Neural progenitor cell (in vitro differentiated cells): ENCODE data around the gene PHF2. TPM values are rescaled to one million over a fixed set of nuclear protein-coding genes. Genes with fewer than 3 reads are reported as not detected.

Source experiments
- DNase-seq: peaks from one replicate; pipeline ENCODE4 v3.0.0-alpha.2; 2016; ENCODE audit warnings: low spot score
- H2AFZ ChIP-seq: fragments of 200-600 bp; sonication (generic); replicated peaks from 2 replicates; pipeline ENCODE4 v1.6.1; 2016; ENCODE audit warnings: antibody characterized with exemption
- H3F3A ChIP-seq: fragments of 200-600 bp; sonication (generic); 2 replicates; pipeline ENCODE4 v1.6.1; 2016; ENCODE audit warnings: antibody characterized with exemption, low read depth
- H3K27ac ChIP-seq: fragments of 200-600 bp; sonication (generic); 2 replicates; pipeline ENCODE4 v1.5.1; 2016; ENCODE audit warnings: mild to moderate bottlenecking
- H3K27me3 ChIP-seq: fragments of 200-600 bp; sonication (generic); 2 replicates; pipeline ENCODE4 v1.6.1; 2016; ENCODE audit warnings: mild to moderate bottlenecking, moderate library complexity
- H3K36me3 ChIP-seq: fragments of 200-600 bp; sonication (generic); 2 replicates; pipeline ENCODE4 v1.5.1; 2016
- H3K4me1 ChIP-seq: fragments of 200-600 bp; sonication (generic); 2 replicates; pipeline ENCODE4 v1.6.1; 2016; ENCODE audit warnings: mixed run types
- H3K4me2 ChIP-seq: fragments of 200-600 bp; sonication (generic); 2 replicates; pipeline ENCODE4 v1.6.1; 2016
- H3K4me3 ChIP-seq: fragments of 200-600 bp; sonication (generic); 2 replicates; pipeline ENCODE4 v1.5.1; 2016
- H3K79me2 ChIP-seq: fragments of 200-600 bp; sonication (generic); 2 replicates; pipeline ENCODE4 v1.6.1; 2016; ENCODE audit warnings: low read depth
- H3K9ac ChIP-seq: fragments of 200-600 bp; sonication (generic); 2 replicates; pipeline ENCODE4 v1.6.1; 2016
- H3K9me3 ChIP-seq: fragments of 200-600 bp; sonication (generic); 2 replicates; pipeline ENCODE4 v1.5.1; 2016; ENCODE audit warnings: low read depth
- H4K20me1 ChIP-seq: fragments of 200-600 bp; sonication (generic); 2 replicates; pipeline ENCODE4 v1.6.1; 2016; ENCODE audit warnings: low read depth
- H3K27ac Mint-ChIP-seq: 3 replicates; pipeline ENCODE4 v1.8.0; 2021; ENCODE audit warnings: mixed read lengths
- H3K27me3 Mint-ChIP-seq: 2 replicates; pipeline ENCODE4 v1.8.0; 2022; ENCODE audit warnings: low read depth, mild to moderate bottlenecking, inconsistent platforms, moderate library complexity, mixed read lengths; ENCODE audit not compliant: insufficient read depth
- H3K36me3 Mint-ChIP-seq: 3 replicates; pipeline ENCODE4 v1.8.0; 2021; ENCODE audit warnings: mixed read lengths
- H3K4me1 Mint-ChIP-seq: 3 replicates; pipeline ENCODE4 v1.8.0; 2021; ENCODE audit warnings: mixed read lengths
- H3K4me3 Mint-ChIP-seq: 3 replicates; pipeline ENCODE4 v1.8.0; 2021; ENCODE audit warnings: mild to moderate bottlenecking, moderate library complexity, mixed read lengths
- H3K9me3 Mint-ChIP-seq: 3 replicates; pipeline ENCODE4 v1.8.0; 2020; ENCODE audit warnings: mixed read lengths
- CTCF ChIP-seq: fragments of 200-600 bp; sonication (generic); IDR thresholded peaks from 2 replicates; pipeline ENCODE4 v1.5.1; 2017; ENCODE audit warnings: antibody characterized with exemption, mild to moderate bottlenecking
- EZH2 ChIP-seq: fragments of 200-600 bp; sonication (generic); IDR thresholded peaks from 2 replicates; pipeline ENCODE4 v1.6.1; 2017; ENCODE audit warnings: antibody characterized with exemption, mild to moderate bottlenecking, moderate library complexity
- EZH2phosphoT487 ChIP-seq: fragments of 200-600 bp; sonication (generic); IDR thresholded peaks from 2 replicates; pipeline ENCODE4 v1.6.1; 2017; ENCODE audit warnings: antibody characterized with exemption
- total RNA-seq: library from RNA; depleted of rRNA; stranded (reverse); fragments of >200 nt; gene quantifications from 2 replicates; pipeline ENCODE4 v1.2.3, GENCODE V29; 2015; ENCODE audit warnings: low replicate concordance

The PHF2 gene
- total RNA-seq, 1 donor from 2014 or later: 17.6 TPM

- no peaks in the 10 kb centered on the region for H3K27me3 Mint-ChIP-seq
- peak overlapping the region; percentile 53 for H3K27ac Mint-ChIP-seq
- H4K20me1 ChIP-seq: peaks cover 18% of the 10 kb centered on the region
- TF ChIP-seq CTCF (no peak), EZH2phosphoT487 (no peak), EZH2 (no peak)
- no peak overlapping the region for H3K9ac ChIP-seq
- H3K36me3 Mint-ChIP-seq: peaks cover under 1% of the 10 kb centered on the region
- no peak overlapping the region for H3K4me3 Mint-ChIP-seq
- H3K27me3 ChIP-seq: no peaks in the 10 kb centered on the region
- H3K9me3 ChIP-seq: no peaks in the 10 kb centered on the region
- peaks cover 19% of the 10 kb centered on the region for H3K79me2 ChIP-seq
- no peaks in the 10 kb centered on the region for H3F3A ChIP-seq
- H3K27ac ChIP-seq: peak overlapping the region; percentile 67
- H3K4me1 ChIP-seq: peaks cover 7% of the 10 kb centered on the region
- H3K4me2 ChIP-seq: peak overlapping the region; percentile 35
- no peak overlapping the region for H2AFZ ChIP-seq
- peaks cover 21% of the 10 kb centered on the region for H3K4me1 Mint-ChIP-seq
- H3K36me3 ChIP-seq: no peaks in the 10 kb centered on the region
- DNase-seq: no peak
- H3K9me3 Mint-ChIP-seq: no peaks in the 10 kb centered on the region
- H3K4me3 ChIP-seq: no peak overlapping the region
Measured at GRCh38 chr9:93617273-93617672, 40.9 kb downstream of the PHF2 start.

- H3K27ac Mint-ChIP-seq: no peak overlapping the region
- H3K27me3 ChIP-seq: no peaks in the 10 kb centered on the region
- H3K79me2 ChIP-seq: peaks cover 34% of the 10 kb centered on the region
- no peak for DNase-seq
- TF ChIP-seq EZH2phosphoT487: no peak
- no peak for TF ChIP-seq CTCF
- TF ChIP-seq EZH2: no peak
- H3K36me3 Mint-ChIP-seq: peaks cover 3% of the 10 kb centered on the region
- no peak overlapping the region for H3K27ac ChIP-seq
- no peaks in the 10 kb centered on the region for H3K9me3 ChIP-seq
- no peak overlapping the region for H3K9ac ChIP-seq
- H3K27me3 Mint-ChIP-seq: no peaks in the 10 kb centered on the region
- no peak overlapping the region for H2AFZ ChIP-seq
- peaks cover 21% of the 10 kb centered on the region for H3K4me1 Mint-ChIP-seq
- H4K20me1 ChIP-seq: peaks cover 18% of the 10 kb centered on the region
- no peaks in the 10 kb centered on the region for H3K9me3 Mint-ChIP-seq
- no peaks in the 10 kb centered on the region for H3F3A ChIP-seq
- H3K4me1 ChIP-seq: peaks cover 7% of the 10 kb centered on the region
- no peaks in the 10 kb centered on the region for H3K36me3 ChIP-seq
- H3K4me3 Mint-ChIP-seq: no peak overlapping the region
- H3K4me3 ChIP-seq: no peak overlapping the region
- H3K4me2 ChIP-seq: no peak overlapping the region
Measured at GRCh38 chr9:93619272-93619775, 42.9 kb downstream of the PHF2 start.

- H3K27ac Mint-ChIP-seq: no peak overlapping the region
- H3K79me2 ChIP-seq: peaks cover 34% of the 10 kb centered on the region
- H3K27ac ChIP-seq: no peak overlapping the region
- H3F3A ChIP-seq: no peaks in the 10 kb centered on the region
- peaks cover 18% of the 10 kb centered on the region for H4K20me1 ChIP-seq
- peaks cover 3% of the 10 kb centered on the region for H3K36me3 Mint-ChIP-seq
- TF ChIP-seq EZH2phosphoT487 (no peak), CTCF (peak; percentile 38)
- H3K27me3 Mint-ChIP-seq: no peaks in the 10 kb centered on the region
- H3K4me2 ChIP-seq: no peak overlapping the region
- DNase-seq: peak; percentile 56
- H2AFZ ChIP-seq: no peak overlapping the region
- H3K4me1 ChIP-seq: peaks cover 7% of the 10 kb centered on the region
- H3K4me3 ChIP-seq: no peak overlapping the region
- no peak overlapping the region for H3K9ac ChIP-seq
- H3K27me3 ChIP-seq: no peaks in the 10 kb centered on the region
- no peak overlapping the region for H3K4me3 Mint-ChIP-seq
- H3K4me1 Mint-ChIP-seq: peaks cover 21% of the 10 kb centered on the region
- no peaks in the 10 kb centered on the region for H3K9me3 ChIP-seq
- no peaks in the 10 kb centered on the region for H3K9me3 Mint-ChIP-seq
- H3K36me3 ChIP-seq: no peaks in the 10 kb centered on the region
Measured at GRCh38 chr9:93620041-93620506, 43.7 kb downstream of the PHF2 start.
